GM06990 (cell line): Measurements from ENCODE around the gene DOP1A.

Source experiments
- DNase-seq: peaks from one replicate; pipeline ENCODE4 v3.0.0-alpha.2; 2011; ENCODE audit not compliant: insufficient read length; ENCODE audit errors: extremely low read depth
- H3K27me3 ChIP-seq: replicated peaks from 2 replicates; pipeline ENCODE4 v1.6.0; 2011; ENCODE audit warnings: low read length; ENCODE audit not compliant: control insufficient read depth, insufficient read depth
- H3K36me3 ChIP-seq: 2 replicates; pipeline ENCODE4 v1.5.1; 2011; ENCODE audit warnings: low read length; ENCODE audit not compliant: control insufficient read depth, insufficient read depth
- H3K4me3 ChIP-seq: replicated peaks from 2 replicates; pipeline ENCODE4 v1.5.1; 2011; ENCODE audit warnings: low read depth, mild to moderate bottlenecking, control low read depth, low read length
- TF ChIP-seq, protein P1 (sequence below): IDR thresholded peaks from 2 replicates; pipeline ENCODE4 v1.5.1; 2011; ENCODE audit warnings: low read length, control low read depth, mild to moderate bottlenecking, inconsistent platforms; ENCODE audit not compliant: insufficient read depth, poor library complexity, severe bottlenecking

Gene DOP1A

DNA sequence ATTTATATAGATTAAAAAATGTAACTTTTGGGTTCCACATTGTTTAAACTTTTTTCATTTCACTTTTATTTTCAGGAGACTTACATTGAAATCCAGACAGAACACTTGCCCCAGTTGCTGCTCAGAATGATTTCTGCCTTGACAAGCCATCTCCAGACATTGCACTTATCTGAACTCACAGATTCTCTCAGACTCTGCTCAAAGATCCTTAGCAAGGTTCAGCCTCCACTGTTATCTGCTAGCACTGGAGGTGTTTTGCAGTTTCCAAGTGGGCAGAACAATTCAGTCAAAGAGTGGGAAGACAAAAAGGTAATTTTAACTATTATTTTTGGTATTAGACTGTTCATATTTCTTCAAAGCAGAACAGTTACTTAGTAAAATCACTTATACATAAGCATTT is 58.0 kb downstream of the DOP1A start:
- Histone ChIP-seq H3K27me3 (no peaks in the 10 kb centered on the region), H3K36me3 (peaks cover 15% of the 10 kb centered on the region), H3K4me3 (no peak overlapping the region)
- TF ChIP-seq, protein P1, sequence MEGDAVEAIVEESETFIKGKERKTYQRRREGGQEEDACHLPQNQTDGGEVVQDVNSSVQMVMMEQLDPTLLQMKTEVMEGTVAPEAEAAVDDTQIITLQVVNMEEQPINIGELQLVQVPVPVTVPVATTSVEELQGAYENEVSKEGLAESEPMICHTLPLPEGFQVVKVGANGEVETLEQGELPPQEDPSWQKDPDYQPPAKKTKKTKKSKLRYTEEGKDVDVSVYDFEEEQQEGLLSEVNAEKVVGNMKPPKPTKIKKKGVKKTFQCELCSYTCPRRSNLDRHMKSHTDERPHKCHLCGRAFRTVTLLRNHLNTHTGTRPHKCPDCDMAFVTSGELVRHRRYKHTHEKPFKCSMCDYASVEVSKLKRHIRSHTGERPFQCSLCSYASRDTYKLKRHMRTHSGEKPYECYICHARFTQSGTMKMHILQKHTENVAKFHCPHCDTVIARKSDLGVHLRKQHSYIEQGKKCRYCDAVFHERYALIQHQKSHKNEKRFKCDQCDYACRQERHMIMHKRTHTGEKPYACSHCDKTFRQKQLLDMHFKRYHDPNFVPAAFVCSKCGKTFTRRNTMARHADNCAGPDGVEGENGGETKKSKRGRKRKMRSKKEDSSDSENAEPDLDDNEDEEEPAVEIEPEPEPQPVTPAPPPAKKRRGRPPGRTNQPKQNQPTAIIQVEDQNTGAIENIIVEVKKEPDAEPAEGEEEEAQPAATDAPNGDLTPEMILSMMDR: no peak
- no peak for DNase-seq

DNA sequence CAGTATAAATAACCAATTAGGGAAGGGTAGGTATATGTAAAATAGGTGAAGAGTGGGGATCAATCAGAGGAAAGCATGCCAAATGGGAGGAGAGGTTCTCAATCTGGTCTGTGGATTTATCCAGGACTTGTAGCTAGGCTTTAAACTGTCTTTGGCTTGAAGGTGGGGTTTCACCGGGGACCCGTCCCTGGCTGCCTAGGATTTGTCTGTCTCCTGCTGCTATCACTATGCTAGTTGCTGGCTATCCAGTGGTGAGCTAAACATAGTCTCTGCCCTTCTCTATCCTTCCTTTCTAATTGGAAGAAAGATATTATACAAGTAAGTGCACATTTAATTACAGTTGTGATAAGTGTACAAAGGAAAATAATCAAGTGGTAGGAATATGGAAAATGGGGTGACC is 58.8 kb downstream of the DOP1A start:
- no peak for DNase-seq
- TF ChIP-seq, protein P1: no peak
- Histone ChIP-seq H3K27me3 (no peaks in the 10 kb centered on the region), H3K4me3 (no peak overlapping the region), H3K36me3 (peaks cover 15% of the 10 kb centered on the region)

DNA sequence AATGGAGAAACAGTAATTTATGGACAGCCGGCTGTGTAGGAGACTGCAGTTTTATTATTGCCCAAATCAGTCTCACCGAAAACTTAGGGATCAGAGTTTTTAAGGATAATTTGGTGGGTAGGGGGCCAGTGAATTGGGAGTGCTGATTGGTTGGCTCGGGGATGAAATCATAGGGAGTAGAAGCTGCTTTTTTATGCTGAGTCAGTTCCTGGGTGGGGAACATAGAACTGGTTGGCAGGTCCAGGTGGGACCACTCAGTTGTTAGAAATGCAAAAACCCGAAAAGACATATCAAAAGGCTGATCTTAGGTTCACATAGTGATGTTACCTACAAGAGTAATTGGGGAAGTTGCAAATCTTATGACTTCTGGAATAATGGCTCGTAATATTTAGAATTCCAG is 59.3 kb downstream of the DOP1A start:
- DNase-seq: no peak
- Histone ChIP-seq H3K36me3 (peaks cover 15% of the 10 kb centered on the region), H3K27me3 (no peaks in the 10 kb centered on the region), H3K4me3 (no peak overlapping the region)
- TF ChIP-seq, protein P1: no peak

DNA sequence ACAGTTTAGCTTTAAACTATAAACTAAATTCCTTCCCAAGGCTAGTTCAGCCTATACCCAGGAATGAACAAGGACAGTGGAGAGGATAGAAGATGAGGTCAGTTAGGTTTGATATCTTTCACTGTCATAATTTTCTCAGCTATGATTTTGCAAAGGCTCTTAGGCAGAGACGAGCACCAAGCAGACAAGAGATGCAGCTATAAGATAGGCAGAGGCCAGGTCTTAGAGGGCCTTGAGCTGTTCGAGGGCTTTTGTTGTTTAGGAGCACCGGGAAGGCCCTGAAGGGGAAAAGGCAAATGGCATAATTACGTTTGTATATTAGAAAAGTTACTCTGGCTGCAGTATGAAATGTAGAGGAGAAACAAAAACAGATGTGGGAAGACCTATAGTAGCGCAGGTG is 59.8 kb downstream of the DOP1A start:
- DNase-seq: no peak
- Histone ChIP-seq H3K4me3 (no peak overlapping the region), H3K36me3 (peaks cover 14% of the 10 kb centered on the region), H3K27me3 (no peaks in the 10 kb centered on the region)
- TF ChIP-seq, protein P1: no peak

DNA sequence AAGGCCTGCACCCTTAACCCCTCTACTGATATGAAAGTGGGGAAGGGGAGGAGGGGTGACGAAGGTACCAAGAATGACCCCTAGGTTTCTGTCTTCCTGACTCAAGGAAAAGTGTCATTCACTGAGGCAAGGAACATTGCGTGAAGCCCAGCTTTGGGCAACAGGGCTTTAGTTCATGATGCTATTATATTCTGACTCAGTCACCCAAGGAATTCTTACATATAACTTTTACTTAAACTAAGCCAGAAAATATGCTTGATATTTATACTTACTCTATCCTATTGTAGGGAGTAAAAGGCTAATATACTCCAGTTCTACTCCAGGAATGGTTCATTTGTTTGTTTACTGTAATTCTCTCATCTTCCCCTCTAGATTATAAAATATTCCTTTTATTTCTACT is 60.5 kb downstream of the DOP1A start:
- TF ChIP-seq, protein P1: no peak
- Histone ChIP-seq H3K4me3 (no peak overlapping the region), H3K36me3 (peaks cover 13% of the 10 kb centered on the region), H3K27me3 (no peaks in the 10 kb centered on the region)
- DNase-seq: no peak

DNA sequence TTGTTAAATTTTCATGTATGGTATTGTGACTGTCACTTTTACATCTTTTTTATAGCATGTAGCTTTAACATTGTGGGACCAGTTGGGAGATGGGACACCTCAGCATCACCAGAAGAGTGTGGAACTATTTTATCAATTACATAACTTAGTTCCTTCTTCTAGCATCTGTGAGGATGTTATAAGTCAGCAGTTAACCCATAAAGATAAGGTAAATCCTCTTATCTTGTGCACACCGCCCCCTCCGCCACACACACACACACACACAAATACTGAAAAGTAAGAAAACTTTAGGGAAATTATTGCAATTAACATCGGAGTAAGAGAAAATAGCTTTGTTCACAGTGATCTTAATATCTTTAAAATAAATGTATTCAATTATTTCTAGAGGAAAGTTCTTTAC is 64.7 kb downstream of the DOP1A start:
- TF ChIP-seq, protein P1: no peak
- DNase-seq: no peak
- Histone ChIP-seq H3K4me3 (no peak overlapping the region), H3K27me3 (no peaks in the 10 kb centered on the region), H3K36me3 (peaks cover 7% of the 10 kb centered on the region)
